Left cardiac atrium (tissue), 4 donors: ENCODE measurements around the gene TBCD. TPM values are rescaled to one million over a fixed set of nuclear protein-coding genes. Genes with fewer than 3 reads are reported as not detected.
"Not testable (repeated sequence)": the region's sequence is repeated elsewhere in the genome, so short reads cannot be mapped to it uniquely, and the experiment has no call there.

ENCODE experiments used
- ATAC-seq, 2 donors: fragments of 200-7000 bp; cut with Tn5 transposase; one replicate each; pipeline ENCODE4 v1.9.1; 2020; ENCODE audit warnings: mild to moderate bottlenecking in 2 of 2, moderate library complexity in 2 of 2
- DNase-seq: peaks from one replicate; pipeline ENCODE4 v3.0.0-alpha.2; 2020
- intact Hi-C, 2 donors: fragments of 100-400 bp; cut with DNase I; formaldehyde crosslinking; loops; one replicate each; pipeline versions ENCODE4 v1.14.1 to v1.15.1; 2022 to 2023
- total RNA-seq, 2 donors: library from RNA; stranded (reverse); fragmentation: NEBNext Ultra II Directional; extraction: Animal tissue kit (Norgen Biotek cat#: 25700); gene quantifications; one replicate each; pipeline ENCODE4 v1.2.1, GENCODE V29; 2021
- donor health status: DM: no; HTN: yes; CAD: no.
- donor health status: DM: no; HTN: yes; CAD: no; lungs with severe emphysema.
- donor health status: DM: yes; HTN: yes; CAD: no.
- donor health status: Dilated cardiomyopathy.

Gene TBCD
- total RNA-seq, 2 donors from 2014 or later: 37.0 to 59.8 TPM

- DNase-seq (no peak), ATAC-seq (no peak)
- intact Hi-C loops: no loop called here
These were observed 225.2 kb downstream of the TBCD start for GRCh38 chr17:82976982-82977488.

GRCh38 chr17:82977606-82978005 lies 225.7 kb downstream of the TBCD start:
- no peak for ATAC-seq
- no peak for DNase-seq
- intact Hi-C loops: no loop called here

- intact Hi-C loops: no loop called here
- ATAC-seq (peak in 1 of 2 donors; percentile 51), DNase-seq (no peak)
These were observed 227.0 kb downstream of the TBCD start for GRCh38 chr17:82978765-82979349.

GRCh38 chr17:82979718-82980117 lies 227.9 kb downstream of the TBCD start:
- intact Hi-C loops: no loop called here
- no peak for ATAC-seq
- no peak for DNase-seq

- intact Hi-C loops: no loop called here
- DNase-seq (no peak), ATAC-seq (no peak)
These were observed 228.8 kb downstream of the TBCD start for GRCh38 chr17:82980632-82981031.

GRCh38 chr17:82981141-82981730 lies 229.4 kb downstream of the TBCD start:
- intact Hi-C loops: no loop called here
- no peak for ATAC-seq
- DNase-seq: no peak

- no peak for DNase-seq
- intact Hi-C loops: no loop called here
- ATAC-seq: no peak
These were observed 231.8 kb downstream of the TBCD start for GRCh38 chr17:82983510-82984248.

GRCh38 chr17:82984249-82984617 lies 232.4 kb downstream of the TBCD start:
- ATAC-seq, intact Hi-C loops, DNase-seq: not testable (repeated sequence)

- ATAC-seq (no peak), DNase-seq (no peak)
- intact Hi-C loops: no loop called here
These were observed 233.0 kb downstream of the TBCD start for GRCh38 chr17:82984751-82985427.

GRCh38 chr17:82985428-82985805 lies 233.6 kb downstream of the TBCD start:
- intact Hi-C loops: no loop called here
- ATAC-seq: no peak
- DNase-seq: no peak

- intact Hi-C loops: no loop called here
- peak in 1 of 2 donors; percentile 34 for ATAC-seq
- no peak for DNase-seq
These were observed 234.1 kb downstream of the TBCD start for GRCh38 chr17:82985973-82986372.

GRCh38 chr17:82989051-82989450 lies 237.2 kb downstream of the TBCD start:
- intact Hi-C loops, DNase-seq, ATAC-seq: not testable (repeated sequence)

- intact Hi-C loops: no loop called here
- ATAC-seq (no peak), DNase-seq (no peak)
These were observed 238.0 kb downstream of the TBCD start for GRCh38 chr17:82989881-82990280.

- intact Hi-C loops: no loop called here
- DNase-seq: no peak
- no peak for ATAC-seq
These were observed 241.1 kb downstream of the TBCD start for GRCh38 chr17:82993005-82993404.

Other genes starting within 250 kb of the TBCD start
- gene FOXK2, start 232.3 kb upstream of the TBCD start, total RNA-seq: 10 to 100 TPM; 35.9 to 53.9 TPM
- 10 to 100 TPM; 40.1 to 47.3 TPM for gene WDR45B, start 103.6 kb upstream of the TBCD start, total RNA-seq
- 10 to 100 TPM; 12.8 to 16.7 TPM for gene RAB40B, start 53.4 kb upstream of the TBCD start, total RNA-seq
- 10 to 100 TPM; 12.1 to 14.5 TPM for gene FN3KRP, start 35.4 kb upstream of the TBCD start, total RNA-seq
- 10 to 100 TPM; 49.9 to 62.9 TPM for gene FN3K, start 16.4 kb upstream of the TBCD start, total RNA-seq
- gene ZNF750, start 88.0 kb downstream of the TBCD start, total RNA-seq: not detected